ENCODE data around the gene ZDHHC20. TPM values are rescaled to one million over a fixed set of nuclear protein-coding genes. Genes with fewer than 3 reads are reported as not detected.

The ZDHHC20 gene
- total RNA-seq, 5 donors from 2014 or later (not counting 1 experiment from before 2014, with no cell fraction given) = 60.1 to 73.8 (median 68.0) TPM

DNA sequence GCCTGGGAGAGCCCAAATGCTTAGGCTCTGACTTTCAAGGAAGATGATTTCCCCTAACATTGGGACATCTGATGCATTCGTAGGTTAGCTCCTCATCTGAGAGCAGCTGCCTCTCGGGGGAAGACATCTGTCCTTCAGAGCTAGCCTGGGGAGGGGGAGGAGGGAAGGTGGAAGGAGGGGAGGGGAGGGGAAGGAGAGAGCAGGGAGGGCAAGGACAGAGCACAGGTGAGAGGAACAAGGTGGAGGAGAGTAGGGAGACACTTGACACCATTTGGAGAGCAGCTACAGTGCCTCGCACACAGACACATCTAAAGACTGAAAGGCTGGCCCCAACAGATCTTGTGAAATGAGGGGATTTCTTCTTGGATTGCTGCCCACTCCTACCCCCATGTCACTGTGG is 103.8 kb downstream of the ZDHHC20 start:
- no peaks in the 10 kb centered on the region for H3K4me1 Mint-ChIP-seq
- H3K27ac Mint-ChIP-seq = no peak overlapping the region
- peaks cover 0 to 7% (median 0%) of the 10 kb centered on the region in 3 donors for H3K9me3 Mint-ChIP-seq
- H3K4me3 Mint-ChIP-seq = no peak overlapping the region
- peaks cover 13% of the 10 kb centered on the region for H3K36me3 Mint-ChIP-seq
- WGBS (ENCODE audit: insufficient coverage) = 86% methylated on average over 1 of the region's 3 CpGs
- H3K36me3 ChIP-seq (ENCODE audit: control insufficient read depth in 2 of 2, extremely low read depth in 1 of 2, insufficient read depth in 1 of 2, low read length in 1 of 2) = no peaks in the 10 kb centered on the region
- H3K27me3 Mint-ChIP-seq = no peaks in the 10 kb centered on the region
- no peak overlapping the region for H3K4me3 ChIP-seq (ENCODE audit: control insufficient read depth in 1 of 2, extremely low read depth in 1 of 2, low read length in 1 of 2)
- ATAC-seq (replicated peaks in 1 of 4) (no peak), DNase-seq (no peak)
- no peak overlapping the region for H3K27ac ChIP-seq (ENCODE audit: low read length)
- ChIA-PET POLR2A (interaction anchor here in 1 of 2 donors (0.6 kb wide), 1 partner anchor 112 kb away, joined by 6 read pairs; no protein-coding TSS in a partner anchor), CTCF (interaction anchor here in 1 of 2 donors (0.6 kb wide), 1 partner anchor 12 kb away, joined by 9 read pairs; no protein-coding TSS in a partner anchor)
- no peaks in the 10 kb centered on the region for H3K4me1 ChIP-seq (ENCODE audit: control insufficient read depth in 1 of 2, extremely low read depth in 1 of 2, insufficient read depth in 2 of 2, low read length in 2 of 2)
- peaks cover 0 to 3% of the 10 kb centered on the region in 2 experiments for H3K27me3 ChIP-seq (replicated peaks in 1 of 2; ENCODE audit: control insufficient read depth in 2 of 2, extremely low read depth in 1 of 2, insufficient read depth in 2 of 2, low read length in 1 of 2)
- H3K9me3 ChIP-seq = no peaks in the 10 kb centered on the region

DNA sequence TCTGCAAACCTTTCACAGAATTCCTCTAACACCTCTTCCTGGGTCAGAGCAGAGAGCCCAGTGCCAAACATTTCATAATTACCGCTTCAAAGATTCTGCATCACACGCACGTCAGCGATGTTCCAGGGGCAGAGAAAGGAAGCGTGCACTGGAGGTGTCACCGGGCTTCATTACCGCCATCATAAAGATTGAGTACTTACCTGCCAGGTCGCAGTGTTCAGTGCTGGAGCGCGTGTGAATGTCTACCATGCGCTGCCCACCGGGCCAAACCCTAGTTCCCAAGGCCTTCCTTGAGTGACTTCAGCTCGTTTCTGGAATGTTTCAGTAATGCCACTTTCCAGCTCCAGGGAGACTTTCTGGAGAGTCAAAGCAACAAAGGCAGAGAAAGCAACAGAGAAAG is 104.4 kb downstream of the ZDHHC20 start:
- H3K27ac Mint-ChIP-seq = no peak overlapping the region
- H3K4me1 Mint-ChIP-seq = no peaks in the 10 kb centered on the region
- Histone ChIP-seq H3K36me3 (ENCODE audit: control insufficient read depth in 2 of 2, extremely low read depth in 1 of 2, insufficient read depth in 1 of 2, low read length in 1 of 2) (no peaks in the 10 kb centered on the region), H3K4me3 (ENCODE audit: control insufficient read depth in 1 of 2, extremely low read depth in 1 of 2, low read length in 1 of 2) (no peak overlapping the region), H3K27ac (ENCODE audit: low read length) (no peak overlapping the region), H3K9me3 (no peaks in the 10 kb centered on the region), H3K4me1 (ENCODE audit: control insufficient read depth in 1 of 2, extremely low read depth in 1 of 2, insufficient read depth in 2 of 2, low read length in 2 of 2) (no peaks in the 10 kb centered on the region), H3K27me3 (replicated peaks in 1 of 2; ENCODE audit: control insufficient read depth in 2 of 2, extremely low read depth in 1 of 2, insufficient read depth in 2 of 2, low read length in 1 of 2) (peaks cover 0 to 3% of the 10 kb centered on the region in 2 experiments)
- DNase-seq = no peak
- peaks cover 13% of the 10 kb centered on the region for H3K36me3 Mint-ChIP-seq
- no peaks in the 10 kb centered on the region for H3K27me3 Mint-ChIP-seq
- ChIA-PET CTCF (interaction anchor here in 1 of 2 donors (0.6 kb wide), 2 partner anchors 8 to 12 kb away, joined by 3 to 9 read pairs; no protein-coding TSS in a partner anchor), POLR2A (interaction anchor here in 1 of 2 donors (0.6 kb wide), 1 partner anchor 113 kb away, joined by 6 read pairs; no protein-coding TSS in a partner anchor)
- 92% methylated on average over 13 of the region's 13 CpGs for whole genome bisulfite sequencing (ENCODE audit: insufficient coverage)
- H3K9me3 Mint-ChIP-seq = peaks cover 0 to 7% (median 0%) of the 10 kb centered on the region in 3 donors
- H3K4me3 Mint-ChIP-seq = no peak overlapping the region
- no peak for ATAC-seq (replicated peaks in 1 of 4)

DNA sequence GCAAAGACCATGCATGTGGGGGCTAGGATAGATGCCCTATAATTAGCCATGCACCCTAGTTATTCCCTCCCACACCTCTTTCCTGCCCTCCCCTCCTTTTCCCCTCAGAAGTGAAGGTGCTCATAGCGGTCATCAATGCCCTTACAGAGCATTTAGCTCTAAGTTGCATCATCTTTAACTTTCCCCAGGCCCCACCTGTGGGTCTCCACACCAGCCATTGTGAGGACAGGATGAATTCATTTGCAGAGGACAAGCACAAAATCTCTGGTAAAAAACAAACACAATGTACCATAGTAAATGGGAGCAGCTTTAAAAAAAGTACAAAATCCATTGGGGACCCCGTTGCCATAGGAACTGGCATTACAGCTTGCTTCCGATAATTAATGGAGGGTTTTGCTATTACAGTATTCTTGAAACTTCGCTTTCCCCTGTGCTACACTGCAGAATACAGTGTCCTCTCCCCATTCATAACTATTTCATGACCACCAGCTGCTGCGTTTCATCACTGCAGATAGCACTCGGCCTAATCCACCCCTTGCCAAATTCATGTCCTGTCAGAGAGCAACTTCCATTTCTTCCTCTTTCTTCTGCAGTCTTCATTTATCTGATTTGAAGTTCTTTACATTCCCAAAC is 110.5 kb downstream of the ZDHHC20 start:
- no peaks in the 10 kb centered on the region for H3K36me3 ChIP-seq (ENCODE audit: control insufficient read depth in 2 of 2, extremely low read depth in 1 of 2, insufficient read depth in 1 of 2, low read length in 1 of 2)
- DNase-seq = no peak
- Mint-ChIP-seq H3K27me3 (no peaks in the 10 kb centered on the region), H3K4me3 (no peak overlapping the region), H3K36me3 (no peaks in the 10 kb centered on the region), H3K9me3 (no peaks in the 10 kb centered on the region), H3K27ac (peak overlapping the region in 1 of 2 donors; percentile 24), H3K4me1 (peaks cover 20 to 23% (median 21%) of the 10 kb centered on the region in 3 donors)
- no peak overlapping the region for H3K4me3 ChIP-seq (ENCODE audit: control insufficient read depth in 1 of 2, extremely low read depth in 1 of 2, low read length in 1 of 2)
- ATAC-seq (replicated peaks in 1 of 4) = no peak
- peaks cover 2 to 18% of the 10 kb centered on the region in 2 experiments for H3K4me1 ChIP-seq (ENCODE audit: control insufficient read depth in 1 of 2, extremely low read depth in 1 of 2, insufficient read depth in 2 of 2, low read length in 2 of 2)
- no peaks in the 10 kb centered on the region for H3K27me3 ChIP-seq (replicated peaks in 1 of 2; ENCODE audit: control insufficient read depth in 2 of 2, extremely low read depth in 1 of 2, insufficient read depth in 2 of 2, low read length in 1 of 2)
- H3K9me3 ChIP-seq = no peaks in the 10 kb centered on the region
- no peak overlapping the region for H3K27ac ChIP-seq (ENCODE audit: low read length)
- WGBS (ENCODE audit: insufficient coverage) = 88% methylated on average over 4 of the region's 6 CpGs
- POLR2A ChIA-PET = no interaction called here
- CTCF ChIA-PET = no interaction called here

DNA sequence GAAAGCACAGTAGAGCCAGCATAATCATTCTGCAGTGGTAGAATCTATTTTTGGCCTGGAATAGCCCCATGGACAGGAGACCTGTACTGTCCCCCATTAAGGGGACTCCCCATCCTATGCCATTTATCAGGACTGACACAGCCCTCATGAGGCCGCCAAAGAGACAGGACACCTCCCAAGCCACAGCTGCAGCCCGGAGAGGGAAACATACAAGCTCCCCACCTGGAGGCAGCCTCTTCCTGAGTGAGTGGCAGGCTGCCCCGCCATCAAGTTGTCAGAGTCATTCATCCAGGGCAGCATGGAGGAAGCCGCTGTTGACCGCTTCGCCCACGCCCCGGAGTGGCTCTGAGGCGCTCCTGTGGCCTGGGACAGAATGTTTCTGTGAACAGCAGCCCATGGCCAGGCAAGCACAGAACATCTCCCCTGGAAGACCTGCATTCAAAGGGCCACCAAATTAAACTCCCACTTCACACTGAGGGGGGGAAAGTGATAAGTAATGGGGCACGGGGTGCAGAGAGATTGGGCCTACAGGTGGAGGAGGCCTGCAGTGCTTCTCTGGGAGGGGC is 111.3 kb downstream of the ZDHHC20 start:
- CTCF ChIA-PET = no interaction called here
- Histone ChIP-seq H3K36me3 (ENCODE audit: control insufficient read depth in 2 of 2, extremely low read depth in 1 of 2, insufficient read depth in 1 of 2, low read length in 1 of 2) (no peaks in the 10 kb centered on the region), H3K27ac (ENCODE audit: low read length) (no peak overlapping the region), H3K27me3 (replicated peaks in 1 of 2; ENCODE audit: control insufficient read depth in 2 of 2, extremely low read depth in 1 of 2, insufficient read depth in 2 of 2, low read length in 1 of 2) (no peaks in the 10 kb centered on the region), H3K4me3 (ENCODE audit: control insufficient read depth in 1 of 2, extremely low read depth in 1 of 2, low read length in 1 of 2) (no peak overlapping the region), H3K9me3 (no peaks in the 10 kb centered on the region), H3K4me1 (ENCODE audit: control insufficient read depth in 1 of 2, extremely low read depth in 1 of 2, insufficient read depth in 2 of 2, low read length in 2 of 2) (peaks cover 8 to 25% of the 10 kb centered on the region in 2 experiments)
- peak overlapping the region in 1 of 2 donors; percentile 64 for H3K27ac Mint-ChIP-seq
- 93% methylated on average over 2 of the region's 10 CpGs for WGBS (ENCODE audit: insufficient coverage)
- H3K36me3 Mint-ChIP-seq = no peaks in the 10 kb centered on the region
- H3K4me3 Mint-ChIP-seq = no peak overlapping the region
- H3K27me3 Mint-ChIP-seq = no peaks in the 10 kb centered on the region
- peaks cover 25 to 29% (median 26%) of the 10 kb centered on the region in 3 donors for H3K4me1 Mint-ChIP-seq
- H3K9me3 Mint-ChIP-seq = no peaks in the 10 kb centered on the region
- DNase-seq (no peak), ATAC-seq (replicated peaks in 1 of 4) (no peak)
- POLR2A ChIA-PET = no interaction called here

DNA sequence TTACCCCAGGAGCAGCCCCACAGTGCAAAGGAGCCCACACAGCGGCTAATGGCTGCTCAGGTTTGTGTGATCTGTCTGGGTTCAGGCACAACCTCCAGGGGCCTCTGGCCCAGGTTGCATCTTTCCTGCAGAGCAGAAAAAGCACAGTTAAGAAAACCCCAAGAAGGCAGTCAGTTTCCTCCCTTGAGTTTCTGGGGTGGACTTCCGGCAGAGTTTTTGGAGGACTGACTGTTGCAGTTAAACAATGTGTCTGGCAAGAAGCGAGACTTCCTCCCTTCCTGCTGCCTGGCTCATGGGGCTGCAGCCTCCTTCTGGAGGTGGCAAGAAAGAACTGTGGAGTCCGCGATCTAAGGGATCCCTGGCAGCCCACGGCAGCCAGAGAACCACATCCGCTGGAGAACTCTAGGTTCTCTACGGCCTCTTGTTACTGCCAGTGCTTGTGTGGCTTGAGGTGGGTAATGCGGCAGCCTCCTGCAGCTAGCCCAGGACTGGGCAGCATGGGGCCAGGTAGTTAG is 114.4 kb downstream of the ZDHHC20 start:
- Mint-ChIP-seq H3K36me3 (no peaks in the 10 kb centered on the region), H3K9me3 (no peaks in the 10 kb centered on the region), H3K27me3 (no peaks in the 10 kb centered on the region), H3K4me1 (peaks cover 25 to 42% (median 30%) of the 10 kb centered on the region in 3 donors), H3K27ac (peak overlapping the region; percentile 94 to 95), H3K4me3 (peak overlapping the region; percentile 47 to 78 (median 57))
- no peaks in the 10 kb centered on the region for H3K9me3 ChIP-seq
- peak overlapping the region; percentile 54 for H3K27ac ChIP-seq (ENCODE audit: low read length)
- H3K4me1 ChIP-seq (ENCODE audit: control insufficient read depth in 1 of 2, extremely low read depth in 1 of 2, insufficient read depth in 2 of 2, low read length in 2 of 2) = peaks cover 9 to 37% of the 10 kb centered on the region in 2 experiments
- no peaks in the 10 kb centered on the region for H3K36me3 ChIP-seq (ENCODE audit: control insufficient read depth in 2 of 2, extremely low read depth in 1 of 2, insufficient read depth in 1 of 2, low read length in 1 of 2)
- peak overlapping the region in 1 of 2 donors; percentile 34 for H3K4me3 ChIP-seq (ENCODE audit: control insufficient read depth in 1 of 2, extremely low read depth in 1 of 2, low read length in 1 of 2)
- ChIA-PET CTCF (no interaction called here), POLR2A (interaction anchor here in 1 of 2 donors (0.5 kb wide), 1 partner anchor 695 kb away, joined by 3 read pairs; no protein-coding TSS in a partner anchor)
- H3K27me3 ChIP-seq (replicated peaks in 1 of 2; ENCODE audit: control insufficient read depth in 2 of 2, extremely low read depth in 1 of 2, insufficient read depth in 2 of 2, low read length in 1 of 2) = no peaks in the 10 kb centered on the region
- peak; percentile 71 to 89 (median 80) for ATAC-seq (replicated peaks in 1 of 4)
- 16% methylated on average over 4 of the region's 9 CpGs for WGBS (ENCODE audit: insufficient coverage)
- peak in 34 of 35 experiments; percentile 11 to 65 (median 32) for DNase-seq

- peak overlapping the region; percentile 86 to 94 for H3K27ac Mint-ChIP-seq
- no peaks in the 10 kb centered on the region for H3K27me3 Mint-ChIP-seq
- 74% methylated on average over 4 of the region's 4 CpGs for WGBS (ENCODE audit: insufficient coverage)
- Histone ChIP-seq H3K36me3 (ENCODE audit: control insufficient read depth in 2 of 2, extremely low read depth in 1 of 2, insufficient read depth in 1 of 2, low read length in 1 of 2) (no peaks in the 10 kb centered on the region), H3K27ac (ENCODE audit: low read length) (peak overlapping the region; percentile 54), H3K4me3 (ENCODE audit: control insufficient read depth in 1 of 2, extremely low read depth in 1 of 2, low read length in 1 of 2) (peak overlapping the region in 1 of 2 donors; percentile 39), H3K27me3 (replicated peaks in 1 of 2; ENCODE audit: control insufficient read depth in 2 of 2, extremely low read depth in 1 of 2, insufficient read depth in 2 of 2, low read length in 1 of 2) (no peaks in the 10 kb centered on the region), H3K4me1 (ENCODE audit: control insufficient read depth in 1 of 2, extremely low read depth in 1 of 2, insufficient read depth in 2 of 2, low read length in 2 of 2) (peaks cover 9 to 37% of the 10 kb centered on the region in 2 experiments), H3K9me3 (no peaks in the 10 kb centered on the region)
- POLR2A ChIA-PET = no interaction called here
- DNase-seq (no peak), ATAC-seq (replicated peaks in 1 of 4) (no peak)
- H3K4me3 Mint-ChIP-seq = peak overlapping the region in 2 of 3 donors; percentile 31 to 78
- peaks cover 25 to 42% (median 30%) of the 10 kb centered on the region in 3 donors for H3K4me1 Mint-ChIP-seq
- no peaks in the 10 kb centered on the region for H3K36me3 Mint-ChIP-seq
- no peaks in the 10 kb centered on the region for H3K9me3 Mint-ChIP-seq
- CTCF ChIA-PET = interaction anchor here in 1 of 2 donors (0.5 kb wide), 1 partner anchor 115 kb away, joined by 3 read pairs; no protein-coding TSS in a partner anchor
These were observed 115.4 kb downstream of the ZDHHC20 start for GRCh38 chr13:21343659-21344058.
